KOPT-K1 (cell line): Measurements from ENCODE around the gene ASB6.

Source experiments
- H3K27ac ChIP-seq: fragments of 200-600 bp; sonication (generic); 2 replicates; pipeline ENCODE4 v1.5.1; 2016; ENCODE audit warnings: antibody characterized with exemption, mild to moderate bottlenecking, low read depth, low read length; ENCODE audit not compliant: poor library complexity, severe bottlenecking
- H3K36me3 ChIP-seq: fragments of 200-600 bp; sonication (generic); 2 replicates; pipeline ENCODE4 v1.5.1; 2017; ENCODE audit warnings: antibody characterized with exemption, mild to moderate bottlenecking, low read length, moderate library complexity; ENCODE audit not compliant: insufficient read depth
- H3K9me3 ChIP-seq: fragments of 200-600 bp; sonication (generic); 2 replicates; pipeline ENCODE4 v1.5.1; 2017; ENCODE audit warnings: antibody characterized with exemption, low read length, mild to moderate bottlenecking; ENCODE audit not compliant: insufficient read depth, poor library complexity, severe bottlenecking

ASB6 gene

GRCh38 chr9:129641750-129642585 is at the start of gene ASB6:
Gene ASB6 (minus strand): TSS chr9:129642151. CDS start chr9:129641999, 152 bp downstream.
- peaks cover 27% of the 10 kb centered on the region for H3K36me3 ChIP-seq
- H3K27ac ChIP-seq, result peak within 1 kb of the TSS; percentile 60
- no peaks in the 10 kb centered on the region for H3K9me3 ChIP-seq

- H3K36me3 ChIP-seq, result no peaks in the 10 kb centered on the region
- H3K27ac ChIP-seq, result no peak overlapping the region
- no peaks in the 10 kb centered on the region for H3K9me3 ChIP-seq
Observed at GRCh38 chr9:129688285-129689043, 46.5 kb upstream of the ASB6 start.

GRCh38 chr9:129687391-129687790 is 45.4 kb upstream of the ASB6 start:
- Histone ChIP-seq H3K9me3 (no peaks in the 10 kb centered on the region), H3K27ac (no peak overlapping the region), H3K36me3 (no peaks in the 10 kb centered on the region)

GRCh38 chr9:129686736-129687135 is 44.8 kb upstream of the ASB6 start:
- H3K9me3 ChIP-seq, result no peaks in the 10 kb centered on the region
- H3K27ac ChIP-seq, result no peak overlapping the region
- H3K36me3 ChIP-seq, result no peaks in the 10 kb centered on the region

GRCh38 chr9:129685933-129686259 is 43.9 kb upstream of the ASB6 start:
- H3K27ac ChIP-seq, result no peak overlapping the region
- H3K36me3 ChIP-seq, result no peaks in the 10 kb centered on the region

GRCh38 chr9:129685220-129685932 is 43.4 kb upstream of the ASB6 start:
- no peak overlapping the region for H3K27ac ChIP-seq

More at GRCh38 chr9:129685933-129686259, 43.9 kb upstream of the ASB6 start:
- no peaks in the 10 kb centered on the region for H3K9me3 ChIP-seq

GRCh38 chr9:129682381-129682780 is 40.4 kb upstream of the ASB6 start:
- Histone ChIP-seq H3K9me3 (no peaks in the 10 kb centered on the region), H3K27ac (no peak overlapping the region), H3K36me3 (no peaks in the 10 kb centered on the region)

More at GRCh38 chr9:129685220-129685932, 43.4 kb upstream of the ASB6 start:
- Histone ChIP-seq H3K36me3 (no peaks in the 10 kb centered on the region), H3K9me3 (no peaks in the 10 kb centered on the region)

- H3K9me3 ChIP-seq, result no peaks in the 10 kb centered on the region
- no peak overlapping the region for H3K27ac ChIP-seq
- no peaks in the 10 kb centered on the region for H3K36me3 ChIP-seq
Observed at GRCh38 chr9:129681924-129682323, 40.0 kb upstream of the ASB6 start.

GRCh38 chr9:129679537-129679936 is 37.6 kb upstream of the ASB6 start:
- H3K27ac ChIP-seq, result no peak overlapping the region
- H3K36me3 ChIP-seq, result no peaks in the 10 kb centered on the region
- H3K9me3 ChIP-seq, result no peaks in the 10 kb centered on the region

GRCh38 chr9:129678844-129679243 is 36.9 kb upstream of the ASB6 start:
- Histone ChIP-seq H3K9me3 (no peaks in the 10 kb centered on the region), H3K36me3 (no peaks in the 10 kb centered on the region), H3K27ac (no peak overlapping the region)

GRCh38 chr9:129677456-129677855 is 35.5 kb upstream of the ASB6 start:
- H3K27ac ChIP-seq, result no peak overlapping the region
- H3K36me3 ChIP-seq, result no peaks in the 10 kb centered on the region

GRCh38 chr9:129676975-129677374 is 35.0 kb upstream of the ASB6 start:
- Histone ChIP-seq H3K36me3 (no peaks in the 10 kb centered on the region), H3K27ac (no peak overlapping the region), H3K9me3 (no peaks in the 10 kb centered on the region)

More at GRCh38 chr9:129677456-129677855, 35.5 kb upstream of the ASB6 start:
- H3K9me3 ChIP-seq, result no peaks in the 10 kb centered on the region

GRCh38 chr9:129676287-129676686 is 34.3 kb upstream of the ASB6 start:
- Histone ChIP-seq H3K9me3 (no peaks in the 10 kb centered on the region), H3K36me3 (no peaks in the 10 kb centered on the region), H3K27ac (no peak overlapping the region)

- Histone ChIP-seq H3K9me3 (no peaks in the 10 kb centered on the region), H3K27ac (no peak overlapping the region), H3K36me3 (no peaks in the 10 kb centered on the region)
Observed at GRCh38 chr9:129675620-129676019, 33.7 kb upstream of the ASB6 start.

- no peaks in the 10 kb centered on the region for H3K9me3 ChIP-seq
- no peaks in the 10 kb centered on the region for H3K36me3 ChIP-seq
- no peak overlapping the region for H3K27ac ChIP-seq
Observed at GRCh38 chr9:129674229-129674628, 32.3 kb upstream of the ASB6 start.
